Gastroesophageal sphincter (tissue), 4 donors: ENCODE data around the gene MRPL19. TPM values are rescaled to one million over a fixed set of nuclear protein-coding genes. Genes with fewer than 3 reads are reported as not detected.

Experiments used
- ATAC-seq: fragments of 150-250 bp; one replicate; pipeline ENCODE4 v1.9.1; 2016; ENCODE audit warnings: mild to moderate bottlenecking, moderate library complexity
- H3K27ac ChIP-seq, 4 donors: fragments of 200-600 bp; sonication (generic) in 3 of 4; 1 replicate in 3 of 4; 2 replicates in 1 of 4; pipeline ENCODE4 v1.5.1; 2016 to 2019
- H3K27me3 ChIP-seq: fragments of 200-600 bp; sonication (generic); one replicate; pipeline ENCODE4 v1.5.1; 2019
- H3K36me3 ChIP-seq, 2 donors: fragments of 200-600 bp; sonication (generic); one replicate each; pipeline ENCODE4 v1.5.1; 2019; ENCODE audit warnings: control low read depth in 1 of 2
- H3K4me1 ChIP-seq, 3 donors: fragments of 200-600 bp; sonication (generic); 1 replicate in 2 of 3; 2 replicates in 1 of 3; pipeline ENCODE4 v1.5.1; 2016 to 2019; ENCODE audit warnings: control low read depth in 2 of 3
- H3K4me3 ChIP-seq, 2 donors: fragments of 200-600 bp; sonication (generic); one replicate each; pipeline ENCODE4 v1.5.1; 2019; ENCODE audit warnings: mild to moderate bottlenecking in 1 of 2, moderate library complexity in 1 of 2
- H3K9me3 ChIP-seq, 3 donors: fragments of 200-600 bp; sonication (generic); one replicate each; pipeline ENCODE4 v1.5.1; 2017 to 2019; ENCODE audit warnings: control low read depth in 2 of 3
- EP300 ChIP-seq: sonication (generic); formaldehyde crosslinking; IDR thresholded peaks from one replicate; pipeline ENCODE4 v1.6.1; 2017; ENCODE audit warnings: antibody characterized with exemption, mild to moderate bottlenecking
- POLR2A ChIP-seq, 2 donors: fragments of 450-650 bp; IDR thresholded peaks; one replicate each; pipeline ENCODE4 v1.6.1; 2017; ENCODE audit warnings: antibody characterized with exemption in 2 of 2, mild to moderate bottlenecking in 2 of 2, moderate library complexity in 1 of 2
- POLR2AphosphoS5 ChIP-seq: sonication (generic); formaldehyde crosslinking; IDR thresholded peaks from one replicate; pipeline ENCODE4 v1.6.1; 2017; ENCODE audit warnings: antibody characterized with exemption
- WGBS, 2 donors: methylation state at CpG; one replicate each; pipeline ENCODE4 v1.1.5; 2018; ENCODE audit warnings: low coverage in 1 of 2; 5-methylcytosine and 5-hydroxymethylcytosine counted together
- total RNA-seq, 4 donors: library from RNA; depleted of rRNA; stranded (reverse); fragments of >200 nt; gene quantifications; one replicate each; pipeline ENCODE4 v1.1.0, GENCODE V29; 2016
- TF ChIP-seq, protein P1 (sequence below), 4 experiments: fragments of 200-600 bp in 2 of 4; fragments of 450-650 bp in 2 of 4; sonication (generic) in 1 of 4; IDR thresholded peaks; one replicate each; pipeline ENCODE4 v1.5.1; 2017 to 2019; ENCODE audit warnings: antibody characterized with exemption in 4 of 4, mild to moderate bottlenecking in 2 of 4, moderate library complexity in 2 of 4

Gene MRPL19
- total RNA-seq, 4 donors from 2014 or later, result 33.4 to 54.5 (median 50.5) TPM

DNA sequence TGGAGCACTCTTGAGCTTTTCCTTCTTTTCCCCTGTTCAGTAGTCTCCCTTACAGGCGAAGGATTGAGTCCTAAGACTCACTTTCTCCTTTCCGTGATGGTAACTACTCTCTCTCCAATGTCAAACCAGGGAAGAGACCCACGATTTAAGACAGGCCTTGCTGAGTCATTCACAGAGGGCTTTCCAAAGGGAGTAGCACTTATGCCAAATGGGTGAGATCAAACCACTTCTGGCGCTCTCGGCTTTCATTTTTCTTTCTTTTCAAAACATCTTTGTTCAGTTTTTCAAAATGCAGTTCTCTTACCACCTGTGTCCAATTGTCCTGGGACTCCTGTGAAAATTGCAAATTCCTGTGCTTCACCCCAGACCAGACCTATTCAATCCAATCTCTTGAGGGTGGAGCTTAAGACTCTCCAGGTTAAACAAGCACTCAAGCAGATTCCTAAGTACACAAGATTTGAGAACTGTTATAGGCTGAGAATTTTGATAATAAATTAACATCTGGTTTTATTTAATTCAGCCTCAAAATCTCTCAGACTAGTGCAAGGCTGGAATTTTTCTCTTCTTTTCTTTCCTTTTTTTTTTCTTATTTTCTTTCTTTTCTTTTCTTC, 14.4 kb upstream of the MRPL19 start:
- no peak for ATAC-seq
- TF ChIP-seq POLR2A (IDR thresholded peaks at IDR 0.05) (no peak), EP300 (no peak), POLR2AphosphoS5 (no peak)
- TF ChIP-seq, protein P1, sequence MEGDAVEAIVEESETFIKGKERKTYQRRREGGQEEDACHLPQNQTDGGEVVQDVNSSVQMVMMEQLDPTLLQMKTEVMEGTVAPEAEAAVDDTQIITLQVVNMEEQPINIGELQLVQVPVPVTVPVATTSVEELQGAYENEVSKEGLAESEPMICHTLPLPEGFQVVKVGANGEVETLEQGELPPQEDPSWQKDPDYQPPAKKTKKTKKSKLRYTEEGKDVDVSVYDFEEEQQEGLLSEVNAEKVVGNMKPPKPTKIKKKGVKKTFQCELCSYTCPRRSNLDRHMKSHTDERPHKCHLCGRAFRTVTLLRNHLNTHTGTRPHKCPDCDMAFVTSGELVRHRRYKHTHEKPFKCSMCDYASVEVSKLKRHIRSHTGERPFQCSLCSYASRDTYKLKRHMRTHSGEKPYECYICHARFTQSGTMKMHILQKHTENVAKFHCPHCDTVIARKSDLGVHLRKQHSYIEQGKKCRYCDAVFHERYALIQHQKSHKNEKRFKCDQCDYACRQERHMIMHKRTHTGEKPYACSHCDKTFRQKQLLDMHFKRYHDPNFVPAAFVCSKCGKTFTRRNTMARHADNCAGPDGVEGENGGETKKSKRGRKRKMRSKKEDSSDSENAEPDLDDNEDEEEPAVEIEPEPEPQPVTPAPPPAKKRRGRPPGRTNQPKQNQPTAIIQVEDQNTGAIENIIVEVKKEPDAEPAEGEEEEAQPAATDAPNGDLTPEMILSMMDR (IDR thresholded peaks at IDR 0.05), result no peak
- H3K27ac ChIP-seq, result no peak overlapping the region
- H3K27me3 ChIP-seq, result peaks cover 22% of the 10 kb centered on the region
- 51 to 62% methylated on average over 4 to 5 of the region's 5 CpGs for whole genome bisulfite sequencing, 2 donors
- no peaks in the 10 kb centered on the region for H3K36me3 ChIP-seq
- no peaks in the 10 kb centered on the region for H3K4me1 ChIP-seq
- H3K9me3 ChIP-seq, result no peaks in the 10 kb centered on the region
- H3K4me3 ChIP-seq, result no peak overlapping the region

GRCh38 chr2:75632813-75633212, 13.8 kb upstream of the MRPL19 start:
- ATAC-seq, result no peak
- no peaks in the 10 kb centered on the region for H3K36me3 ChIP-seq
- H3K4me1 ChIP-seq, result no peaks in the 10 kb centered on the region
- TF ChIP-seq POLR2A (IDR thresholded peaks at IDR 0.05) (no peak), EP300 (no peak), POLR2AphosphoS5 (no peak)
- TF ChIP-seq, protein P1 (IDR thresholded peaks at IDR 0.05), result no peak
- WGBS, 2 donors, result 40 to 44% methylated on average over 1 of the region's 1 CpG
- no peak overlapping the region for H3K4me3 ChIP-seq
- H3K27ac ChIP-seq, result no peak overlapping the region
- H3K9me3 ChIP-seq, result no peaks in the 10 kb centered on the region
- peaks cover 28% of the 10 kb centered on the region for H3K27me3 ChIP-seq

DNA sequence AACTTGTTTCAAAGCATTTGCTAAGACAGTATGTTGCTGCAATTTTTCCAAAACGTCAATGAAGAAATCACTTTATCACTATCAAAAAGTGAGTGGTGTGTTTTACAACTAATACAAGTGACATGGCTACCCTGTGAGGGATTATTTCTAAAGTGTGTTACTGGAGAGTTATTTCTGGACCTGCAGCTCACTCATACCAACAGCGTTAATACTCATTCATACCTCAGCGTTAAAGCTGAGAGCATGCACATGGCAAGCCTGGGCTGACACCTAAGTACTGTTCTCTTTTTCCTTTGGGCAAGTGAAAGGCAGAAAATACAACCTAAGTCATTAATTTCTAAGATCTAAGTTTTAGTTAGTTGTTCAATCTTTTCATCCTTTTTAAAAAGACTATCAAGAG, 13.0 kb upstream of the MRPL19 start:
- no peak for ATAC-seq
- H3K36me3 ChIP-seq, result no peaks in the 10 kb centered on the region
- H3K9me3 ChIP-seq, result no peaks in the 10 kb centered on the region
- H3K4me3 ChIP-seq, result no peak overlapping the region
- H3K27me3 ChIP-seq, result peaks cover 31% of the 10 kb centered on the region
- TF ChIP-seq, protein P1 (IDR thresholded peaks at IDR 0.05), result no peak
- TF ChIP-seq EP300 (no peak), POLR2AphosphoS5 (no peak), POLR2A (IDR thresholded peaks at IDR 0.05) (no peak)
- H3K4me1 ChIP-seq, result no peaks in the 10 kb centered on the region
- no peak overlapping the region for H3K27ac ChIP-seq
- 65 to 71% methylated on average over 3 of the region's 3 CpGs for WGBS, 2 donors

- WGBS, 2 donors, result 33 to 92% methylated on average over 1 of the region's 1 CpG
- TF ChIP-seq EP300 (no peak), POLR2AphosphoS5 (no peak), POLR2A (IDR thresholded peaks at IDR 0.05) (no peak)
- TF ChIP-seq, protein P1 (IDR thresholded peaks at IDR 0.05), result no peak
- Histone ChIP-seq H3K27me3 (peaks cover 23% of the 10 kb centered on the region), H3K4me3 (no peak overlapping the region), H3K36me3 (no peaks in the 10 kb centered on the region), H3K27ac (no peak overlapping the region), H3K4me1 (no peaks in the 10 kb centered on the region), H3K9me3 (no peaks in the 10 kb centered on the region)
- no peak for ATAC-seq
These were observed 11.6 kb upstream of the MRPL19 start for GRCh38 chr2:75634945-75635344.

GRCh38 chr2:75637568-75637967, 9.0 kb upstream of the MRPL19 start:
- no peak for ATAC-seq
- TF ChIP-seq EP300 (no peak), POLR2A (IDR thresholded peaks at IDR 0.05) (no peak), POLR2AphosphoS5 (no peak)
- TF ChIP-seq, protein P1 (IDR thresholded peaks at IDR 0.05), result no peak
- Histone ChIP-seq H3K4me1 (peaks cover 0 to 15% (median 0%) of the 10 kb centered on the region in 3 donors), H3K27ac (no peak overlapping the region), H3K4me3 (no peak overlapping the region), H3K36me3 (no peaks in the 10 kb centered on the region), H3K9me3 (no peaks in the 10 kb centered on the region), H3K27me3 (peaks cover 18% of the 10 kb centered on the region)
- WGBS, 2 donors, result 75 to 80% methylated on average over 1 of the region's 1 CpG
